Measurements from ENCODE around the gene PDIA5. TPM values are rescaled to one million over a fixed set of nuclear protein-coding genes. Genes with fewer than 3 reads are reported as not detected.

Gene PDIA5
- total and polyA plus RNA-seq, 4 donors, result 15.5 to 38.6 (median 30.7) TPM

- Histone ChIP-seq H3K36me3 (ENCODE audit: control insufficient read depth in 4 of 4, insufficient read depth in 4 of 4, low read length in 4 of 4) (no peaks in the 10 kb centered on the region), H3K4me3 (no peak overlapping the region), H3K9ac (ENCODE audit: insufficient read depth in 1 of 2, low read length in 2 of 2) (no peak overlapping the region), H3K9me3 (ENCODE audit: control insufficient read depth in 4 of 4, insufficient read depth in 3 of 4, low read length in 3 of 4) (peaks cover 0 to 1% (median 0%) of the 10 kb centered on the region in 4 donors), H3K27me3 (ENCODE audit: control insufficient read depth in 3 of 3, insufficient read depth in 3 of 3, low read length in 2 of 3) (peaks cover 0 to 50% (median 45%) of the 10 kb centered on the region in 3 donors), H3K4me1 (ENCODE audit: control insufficient read depth in 5 of 5, insufficient read depth in 5 of 5, low read length in 5 of 5) (peaks cover 0 to 19% (median 2%) of the 10 kb centered on the region in 5 donors), H3K27ac (ENCODE audit: low read depth in 1 of 2, low read length in 1 of 2) (no peak overlapping the region)
- ATAC-seq (ENCODE audit: insufficient read depth, low FRiP score), result no peak
- WGBS, 2 donors, result 98 to 100% methylated on average over 1 of the region's 1 CpG
- no peak for TF ChIP-seq CTCF (IDR thresholded peaks at IDR 0.05; ENCODE audit: control extremely low read depth, extremely low read depth)
- DNase-seq, result no peak
Measured at GRCh38 chr3:123024056-123024455, 42.8 kb upstream of the PDIA5 start.

DNA sequence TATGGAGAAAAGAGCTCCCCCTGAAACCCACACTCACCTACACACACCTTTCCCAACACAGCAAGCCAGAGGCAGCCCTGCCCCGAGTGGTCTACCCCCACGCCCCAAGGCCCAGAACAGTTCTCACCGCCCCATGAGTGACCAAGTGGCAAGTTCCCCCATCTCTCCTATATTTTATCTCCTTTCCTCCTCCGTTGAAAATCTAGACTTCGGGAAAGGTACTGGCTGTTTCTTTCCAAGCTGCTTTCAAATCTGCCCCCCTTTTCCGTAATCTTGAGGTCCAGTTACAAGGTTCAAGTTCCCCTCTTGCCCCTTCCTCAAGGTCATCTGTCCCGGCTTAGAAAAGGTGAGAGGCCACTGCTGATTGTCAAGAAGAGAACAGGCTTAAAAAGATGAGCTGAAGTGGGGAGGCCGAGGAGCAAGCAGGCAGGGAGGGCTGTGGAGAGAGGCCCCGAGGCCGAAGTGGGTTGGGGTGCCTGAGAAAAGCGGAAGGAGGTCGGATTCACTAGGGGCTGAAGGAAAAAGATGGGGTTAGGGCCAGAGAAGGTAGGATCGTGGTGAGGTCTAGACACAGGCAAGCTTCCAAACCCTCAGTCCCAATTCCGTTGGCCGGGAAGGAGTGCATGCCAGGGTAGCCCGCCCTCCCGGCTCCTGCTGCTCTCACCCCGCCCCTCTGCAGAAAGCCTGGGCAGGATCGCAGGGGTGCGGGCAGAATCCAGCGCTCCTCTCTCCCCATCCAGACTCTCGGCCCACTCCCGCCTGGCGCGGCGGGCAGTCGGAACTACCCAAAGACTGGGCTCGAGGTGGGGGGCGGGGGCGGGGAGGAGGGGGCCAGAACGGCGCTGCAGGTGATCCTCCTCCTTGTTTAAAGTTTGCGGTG, 40.9 kb upstream of the PDIA5 start:
- Histone ChIP-seq H3K4me3 (no peak overlapping the region), H3K36me3 (ENCODE audit: control insufficient read depth in 4 of 4, insufficient read depth in 4 of 4, low read length in 4 of 4) (no peaks in the 10 kb centered on the region), H3K27me3 (ENCODE audit: control insufficient read depth in 3 of 3, insufficient read depth in 3 of 3, low read length in 2 of 3) (peaks cover 0 to 59% (median 53%) of the 10 kb centered on the region in 3 donors), H3K9me3 (ENCODE audit: control insufficient read depth in 4 of 4, insufficient read depth in 3 of 4, low read length in 3 of 4) (peaks cover 0 to 1% (median 0%) of the 10 kb centered on the region in 4 donors), H3K4me1 (ENCODE audit: control insufficient read depth in 5 of 5, insufficient read depth in 5 of 5, low read length in 5 of 5) (peaks cover 0 to 19% (median 2%) of the 10 kb centered on the region in 5 donors), H3K27ac (ENCODE audit: low read depth in 1 of 2, low read length in 1 of 2) (no peak overlapping the region), H3K9ac (ENCODE audit: insufficient read depth in 1 of 2, low read length in 2 of 2) (no peak overlapping the region)
- no peak for TF ChIP-seq CTCF (IDR thresholded peaks at IDR 0.05; ENCODE audit: control extremely low read depth, extremely low read depth)
- ATAC-seq (ENCODE audit: insufficient read depth, low FRiP score) (no peak), DNase-seq (peak; percentile 37 to 59 (median 48))
- WGBS, 2 donors, result 26 to 33% methylated on average over 19 to 33 of the region's 33 CpGs

DNA sequence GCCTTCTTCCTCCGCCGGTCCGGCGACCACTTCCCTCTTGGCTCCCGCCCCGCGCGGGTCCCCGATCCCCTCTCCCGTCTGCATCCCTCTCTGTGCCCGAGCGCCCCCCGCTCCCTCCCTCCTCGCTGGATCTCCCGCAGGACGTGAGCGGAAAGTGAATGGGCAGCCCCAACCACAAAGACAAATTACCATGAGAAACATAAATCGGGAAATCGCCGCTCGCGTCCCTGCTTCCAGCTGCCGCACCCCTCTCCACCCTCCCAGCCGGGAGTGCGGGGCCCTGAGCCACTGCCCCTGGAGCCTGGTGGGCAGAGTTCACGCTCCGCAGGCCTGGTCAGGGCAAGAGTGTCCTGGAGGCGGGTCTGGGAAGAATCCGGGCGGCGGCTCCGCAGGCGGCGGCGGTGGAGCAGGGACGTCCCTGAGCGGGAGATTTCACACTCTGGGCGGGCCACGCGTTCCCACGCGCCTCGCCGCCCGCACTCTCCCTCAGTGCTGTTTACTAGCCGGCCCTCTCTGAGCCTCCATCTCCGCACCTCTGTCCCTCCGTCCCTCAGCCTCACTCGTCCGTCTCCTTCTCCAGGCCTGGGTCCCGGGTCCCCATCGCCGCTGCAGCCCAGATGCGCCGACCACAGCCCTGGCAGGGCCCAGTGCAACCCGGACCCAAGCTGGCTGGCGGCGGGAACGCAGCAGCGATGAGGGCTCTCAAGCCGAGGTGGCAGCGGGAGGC, 40.1 kb upstream of the PDIA5 start:
- Histone ChIP-seq H3K9me3 (ENCODE audit: control insufficient read depth in 4 of 4, insufficient read depth in 3 of 4, low read length in 3 of 4) (peaks cover 0 to 1% (median 0%) of the 10 kb centered on the region in 4 donors), H3K9ac (ENCODE audit: insufficient read depth in 1 of 2, low read length in 2 of 2) (no peak overlapping the region), H3K27ac (ENCODE audit: low read depth in 1 of 2, low read length in 1 of 2) (no peak overlapping the region), H3K36me3 (ENCODE audit: control insufficient read depth in 4 of 4, insufficient read depth in 4 of 4, low read length in 4 of 4) (no peaks in the 10 kb centered on the region), H3K4me3 (peak overlapping the region; percentile 43), H3K27me3 (ENCODE audit: control insufficient read depth in 3 of 3, insufficient read depth in 3 of 3, low read length in 2 of 3) (peaks cover 0 to 57% (median 54%) of the 10 kb centered on the region in 3 donors), H3K4me1 (ENCODE audit: control insufficient read depth in 5 of 5, insufficient read depth in 5 of 5, low read length in 5 of 5) (peaks cover 0 to 18% (median 2%) of the 10 kb centered on the region in 5 donors)
- peak in 2 of 3 donors; percentile 18 to 26 for DNase-seq
- TF ChIP-seq CTCF (IDR thresholded peaks at IDR 0.05; ENCODE audit: control extremely low read depth, extremely low read depth), result no peak
- WGBS, 2 donors, result 1% methylated on average over 54 to 62 of the region's 62 CpGs
- ATAC-seq (ENCODE audit: insufficient read depth, low FRiP score), result peak; percentile 29

All from lung (tissue), 12 donors.